Measurements from ENCODE around the gene PAIP1.

- no peak for TF ChIP-seq EZH2 (IDR thresholded peaks at IDR 0.05; ENCODE audit: borderline replicate concordance, low read length)
- TF ChIP-seq CTCF (conservative IDR thresholded peaks at IDR 0.05 in 1 of 2, IDR thresholded peaks at IDR 0.05 in 1 of 2; ENCODE audit: extremely low read depth in 1 of 2, insufficient read depth in 1 of 2, low read depth in 1 of 2, low read length in 2 of 2) = no peak
These were observed 12.4 kb upstream of the PAIP1 start for GRCh38 chr5:43569236-43569746.
